Sigmoid colon (tissue), 7 donors: ENCODE measurements around the gene PDCD11. TPM values are rescaled to one million over a fixed set of nuclear protein-coding genes. Genes with fewer than 3 reads are reported as not detected.

ENCODE experiments used
- DNase-seq: peaks from one replicate; pipeline ENCODE4 v3.0.0-alpha.2; 2019
- H3K27ac ChIP-seq, 4 donors: fragments of 200-600 bp; sonication (generic); one replicate each; pipeline ENCODE4 v1.5.1; 2016 to 2019; ENCODE audit warnings: mild to moderate bottlenecking in 1 of 4
- H3K27me3 ChIP-seq, 3 donors: fragments of 200-600 bp; sonication (generic); one replicate each; pipeline ENCODE4 v1.5.1; 2019; ENCODE audit warnings: mild to moderate bottlenecking in 1 of 3
- H3K36me3 ChIP-seq, 4 donors: fragments of 200-600 bp; sonication (generic); one replicate each; pipeline ENCODE4 v1.5.1; 2016 to 2019
- H3K4me1 ChIP-seq, 4 donors: fragments of 200-600 bp; sonication (generic); one replicate each; pipeline ENCODE4 v1.5.1; 2017 to 2019
- H3K4me3 ChIP-seq, 4 donors: fragments of 200-600 bp; sonication (generic); one replicate each; pipeline ENCODE4 v1.5.1; 2017 to 2019; ENCODE audit warnings: mild to moderate bottlenecking in 2 of 4, moderate library complexity in 1 of 4
- H3K9me3 ChIP-seq, 4 donors: fragments of 200-600 bp in 3 of 4; sonication (generic) in 3 of 4; one replicate each; pipeline versions ENCODE4 v1.5.1 to v1.6.1; 2013 to 2019
- CTCF ChIP-seq, 4 experiments: fragments of 450-650 bp in 3 of 4; fragments of 200-600 bp in 1 of 4; IDR thresholded peaks; one replicate each; pipeline ENCODE4 v1.5.1; 2016 to 2019; ENCODE audit warnings: antibody characterized with exemption in 4 of 4, mild to moderate bottlenecking in 3 of 4, moderate library complexity in 2 of 4
- EP300 ChIP-seq, 4 donors: sonication (generic); formaldehyde crosslinking; IDR thresholded peaks; one replicate each; pipeline ENCODE4 v1.6.1; 2017; ENCODE audit warnings: antibody characterized with exemption in 4 of 4
- POLR2A ChIP-seq, 2 donors: fragments of 450-650 bp; IDR thresholded peaks; one replicate each; pipeline ENCODE4 v1.6.1; 2016; ENCODE audit warnings: antibody characterized with exemption in 2 of 2, mild to moderate bottlenecking in 2 of 2, moderate library complexity in 2 of 2
- POLR2AphosphoS5 ChIP-seq, 4 donors: sonication (generic); formaldehyde crosslinking; IDR thresholded peaks; one replicate each; pipeline ENCODE4 v1.6.1; 2017; ENCODE audit warnings: antibody characterized with exemption in 4 of 4
- WGBS, 2 donors: extraction: QIAGEN DNeasy Blood & Tissue Kit; methylation state at CpG; one replicate each; pipeline ENCODE4 v1.1.7; 2013; 5-methylcytosine and 5-hydroxymethylcytosine counted together
- intact Hi-C: fragments of 100-400 bp; cut with DNase I; formaldehyde crosslinking; loops from one replicate; pipeline ENCODE4 v1.15.1; 2023
- polyA plus RNA-seq, 3 donors: library from polyadenylated mRNA; stranded (reverse); fragments of 200-250 nt; gene quantifications; one replicate each; pipeline ENCODE4 v1.2.3, GENCODE V29; 2013
- total RNA-seq, 4 donors: library from RNA; depleted of rRNA; stranded (reverse); fragments of >200 nt; gene quantifications; one replicate each; pipeline ENCODE4 v1.1.0, GENCODE V29; 2016
- donor health status: healthy with polysubstance abuse.
- donor health status: Bipolar disorder and iron deficiency.
- donor health status: healthy.

Gene PDCD11
- total and polyA plus RNA-seq, 7 donors, result 3.2 to 24.0 (median 11.8) TPM

GRCh38 chr10:103466734-103467133, 70.3 kb downstream of the PDCD11 start:
- TF ChIP-seq CTCF (IDR thresholded peaks at IDR 0.05), result no peak
- TF ChIP-seq POLR2AphosphoS5 (IDR thresholded peaks at IDR 0.05), result no peak
- no peak for TF ChIP-seq POLR2A (IDR thresholded peaks at IDR 0.05)
- no peak for TF ChIP-seq EP300 (IDR thresholded peaks at IDR 0.05)
- WGBS, 2 donors, result 83 to 85% methylated on average over 3 of the region's 3 CpGs
- Histone ChIP-seq H3K4me3 (no peak overlapping the region), H3K27me3 (no peaks in the 10 kb centered on the region), H3K27ac (no peak overlapping the region), H3K36me3 (no peaks in the 10 kb centered on the region), H3K9me3 (no peaks in the 10 kb centered on the region), H3K4me1 (no peaks in the 10 kb centered on the region)
- no peak for DNase-seq
- intact Hi-C loops, result no loop called here

- no peaks in the 10 kb centered on the region for H3K36me3 ChIP-seq
Observed at GRCh38 chr10:103467406-103467805, 71.0 kb downstream of the PDCD11 start.

GRCh38 chr10:103469201-103469600, 72.8 kb downstream of the PDCD11 start:
- DNase-seq, result no peak
- no peaks in the 10 kb centered on the region for H3K4me1 ChIP-seq
- no peaks in the 10 kb centered on the region for H3K9me3 ChIP-seq
- intact Hi-C loops, result no loop called here
- H3K36me3 ChIP-seq, result no peaks in the 10 kb centered on the region
- H3K27me3 ChIP-seq, result no peaks in the 10 kb centered on the region
- 50 to 76% methylated on average over 5 of the region's 5 CpGs for WGBS, 2 donors
- H3K4me3 ChIP-seq, result no peak overlapping the region
- no peak for TF ChIP-seq POLR2AphosphoS5 (IDR thresholded peaks at IDR 0.05)
- TF ChIP-seq CTCF (IDR thresholded peaks at IDR 0.05), result no peak
- TF ChIP-seq EP300 (IDR thresholded peaks at IDR 0.05), result no peak
- no peak for TF ChIP-seq POLR2A (IDR thresholded peaks at IDR 0.05)
- H3K27ac ChIP-seq, result no peak overlapping the region

More at GRCh38 chr10:103467406-103467805, 71.0 kb downstream of the PDCD11 start:
- no peaks in the 10 kb centered on the region for H3K27me3 ChIP-seq
- WGBS, 2 donors, result 82 to 89% methylated on average over 7 of the region's 7 CpGs
- H3K4me1 ChIP-seq, result no peaks in the 10 kb centered on the region
- no peak for DNase-seq
- H3K4me3 ChIP-seq, result no peak overlapping the region
- TF ChIP-seq POLR2AphosphoS5 (IDR thresholded peaks at IDR 0.05) (no peak), CTCF (IDR thresholded peaks at IDR 0.05) (no peak), POLR2A (IDR thresholded peaks at IDR 0.05) (no peak), EP300 (IDR thresholded peaks at IDR 0.05) (no peak)
- no peak overlapping the region for H3K27ac ChIP-seq
- intact Hi-C loops, result no loop called here
- H3K9me3 ChIP-seq, result no peaks in the 10 kb centered on the region

- peaks cover 0 to under 1% (median 0%) of the 10 kb centered on the region in 3 donors for H3K27me3 ChIP-seq
- no peaks in the 10 kb centered on the region for H3K4me1 ChIP-seq
- peak overlapping the region in 2 of 4 donors; percentile 21 to 49 for H3K27ac ChIP-seq
- intact Hi-C loops, result no loop called here
- H3K9me3 ChIP-seq, result no peaks in the 10 kb centered on the region
- no peaks in the 10 kb centered on the region for H3K36me3 ChIP-seq
- DNase-seq, result no peak
- no peak for TF ChIP-seq CTCF (IDR thresholded peaks at IDR 0.05)
- no peak for TF ChIP-seq EP300 (IDR thresholded peaks at IDR 0.05)
- no peak for TF ChIP-seq POLR2A (IDR thresholded peaks at IDR 0.05)
- TF ChIP-seq POLR2AphosphoS5 (IDR thresholded peaks at IDR 0.05), result no peak
- 43 to 64% methylated on average over 14 of the region's 14 CpGs for WGBS, 2 donors
- no peak overlapping the region for H3K4me3 ChIP-seq
Observed at GRCh38 chr10:103470761-103471653, 74.6 kb downstream of the PDCD11 start.
